Stimulated activated CD4-positive, alpha-beta T cell treated with anti-CD3 and anti-CD28 coated beads, TNF-alpha, amount 100 ng/mL, for 1 hour (primary cell): ENCODE measurements around the gene DKK3.

ENCODE experiments used
- DNase-seq, 3 donors: peaks; one replicate each; pipeline ENCODE4 v3.0.0-alpha.2; 2020; ENCODE audit warnings: low read depth in 3 of 3, low spot score in 1 of 3

Gene DKK3

GRCh38 chr11:12031856-12032544 is 23.6 kb upstream of the DKK3 start:
- no peak for DNase-seq

DNA sequence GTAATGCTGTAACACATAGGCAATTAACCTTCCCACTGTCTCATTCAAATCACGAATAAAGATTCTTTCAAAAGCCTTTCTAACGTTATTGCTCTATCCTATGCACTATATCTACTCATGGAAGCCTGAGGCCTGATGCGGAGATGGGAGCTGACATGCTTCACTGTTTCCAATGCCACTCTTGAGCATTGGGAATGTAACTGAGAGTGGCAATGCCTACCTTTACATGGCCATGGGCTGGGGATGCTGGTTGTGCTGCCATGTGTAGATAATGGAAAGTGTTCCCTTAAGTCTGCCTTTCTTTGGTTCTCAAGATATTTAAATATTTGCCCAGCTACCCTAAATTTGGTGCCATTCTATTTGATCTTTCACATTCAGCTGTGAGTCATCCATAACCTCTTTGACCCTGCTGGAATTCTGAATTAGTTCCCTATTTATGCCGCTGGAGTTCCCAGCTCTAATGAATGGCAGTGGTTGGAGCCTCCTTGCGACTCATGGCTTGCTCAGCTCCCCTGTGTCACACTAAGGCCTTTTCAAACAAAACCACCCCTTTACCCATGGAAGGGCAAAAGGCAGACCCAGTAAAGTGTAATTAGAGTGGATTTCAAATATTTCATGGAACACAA is 21.4 kb upstream of the DKK3 start:
- no peak for DNase-seq

DNA sequence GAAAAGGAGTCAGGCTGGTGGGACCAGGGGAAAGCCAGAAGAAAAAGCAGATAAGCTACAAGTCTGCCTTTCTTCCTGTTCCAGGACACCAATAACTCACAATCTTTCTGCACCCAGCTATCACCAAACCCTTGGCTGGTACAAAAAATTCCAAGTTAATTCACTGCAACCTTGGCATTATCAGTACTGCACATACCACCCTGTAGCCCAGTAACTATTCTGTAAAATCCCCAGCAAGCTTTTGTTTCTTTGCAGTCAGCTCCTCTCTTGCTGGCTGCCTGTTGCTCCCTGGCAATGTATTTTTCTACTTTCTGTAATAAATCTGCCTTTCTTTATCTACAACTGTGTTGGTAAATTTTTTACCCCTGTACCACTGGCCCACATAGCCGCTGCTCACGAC is 20.7 kb upstream of the DKK3 start:
- no peak for DNase-seq

DNA sequence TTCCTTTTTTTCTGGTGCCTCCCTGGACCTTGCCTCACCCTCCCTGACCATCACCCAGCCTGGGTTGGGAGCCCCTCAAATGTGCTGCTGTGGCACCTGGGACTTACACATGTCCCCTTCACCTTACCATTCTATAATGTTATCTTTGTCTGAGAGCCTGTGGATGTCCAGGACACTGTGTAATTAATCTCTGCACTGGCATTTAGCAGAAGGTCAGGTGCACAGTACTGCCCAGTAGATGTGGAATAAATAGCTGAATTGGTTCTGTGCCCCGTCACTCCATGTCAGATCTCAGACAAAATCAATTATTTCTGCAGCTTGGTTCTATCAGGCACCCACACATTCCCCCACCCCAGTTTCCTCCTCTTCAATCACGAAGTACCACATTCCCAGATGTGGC is 19.9 kb upstream of the DKK3 start:
- DNase-seq: no peak

GRCh38 chr11:12026331-12027211 is 18.1 kb upstream of the DKK3 start:
- DNase-seq: no peak

- DNase-seq: no peak
Measured at GRCh38 chr11:12024254-12024926, 16.0 kb upstream of the DKK3 start.

- no peak for DNase-seq
Measured at GRCh38 chr11:12023015-12023414, 14.6 kb upstream of the DKK3 start.

DNA sequence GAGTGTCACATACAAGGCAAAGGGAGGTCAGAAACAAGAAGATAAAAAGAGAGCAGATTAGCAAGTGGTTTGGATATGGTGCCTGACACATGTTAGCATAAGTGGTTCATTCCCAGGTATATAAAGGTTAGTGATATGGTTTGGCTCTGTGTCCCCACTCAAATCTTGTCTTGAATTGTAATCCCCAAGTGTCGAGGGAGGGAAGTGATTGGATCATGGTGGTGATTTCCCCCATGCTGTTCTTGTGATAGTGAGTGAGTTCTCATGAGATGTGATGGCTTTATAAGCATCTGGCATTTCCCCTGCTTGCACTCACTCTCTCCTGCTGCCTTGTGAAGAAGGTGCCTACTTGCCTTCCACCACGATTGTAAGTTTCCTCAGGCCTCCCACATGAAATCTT is 12.1 kb upstream of the DKK3 start:
- DNase-seq: no peak

- DNase-seq: no peak
Measured at GRCh38 chr11:12019866-12020416, 11.5 kb upstream of the DKK3 start.

- DNase-seq: no peak
Measured at GRCh38 chr11:12019337-12019736, 10.9 kb upstream of the DKK3 start.

- DNase-seq: no peak
Measured at GRCh38 chr11:12017865-12018453, 9.5 kb upstream of the DKK3 start.

- no peak for DNase-seq
Measured at GRCh38 chr11:12017243-12017678, 8.8 kb upstream of the DKK3 start.

DNA sequence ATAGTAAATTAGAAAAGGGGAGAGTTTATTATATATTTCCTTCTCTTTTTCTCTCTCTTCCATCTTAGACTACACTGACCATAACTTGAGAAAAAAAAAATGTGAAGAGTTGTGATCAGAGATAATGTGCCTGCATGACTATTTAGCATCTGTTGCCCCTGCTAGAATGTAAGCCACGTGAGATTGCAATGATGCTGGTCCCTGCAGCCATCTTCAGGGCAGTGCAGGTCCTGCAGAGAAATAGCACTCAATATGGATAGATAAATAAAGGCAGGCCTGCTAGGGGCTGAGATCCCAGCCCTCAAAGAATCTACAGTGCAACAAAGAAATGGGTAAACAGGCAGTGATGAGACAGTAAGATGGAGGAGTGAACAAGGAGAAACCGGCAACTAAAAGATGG is 7.8 kb upstream of the DKK3 start:
- DNase-seq: no peak

- DNase-seq: no peak
Measured at GRCh38 chr11:12015486-12015885, 7.1 kb upstream of the DKK3 start.

- DNase-seq: no peak
Measured at GRCh38 chr11:12013781-12014180, 5.4 kb upstream of the DKK3 start.

- no peak for DNase-seq
Measured at GRCh38 chr11:12009617-12010321, 1.3 kb upstream of the DKK3 start.

- no peak for DNase-seq
Measured at GRCh38 chr11:12008790-12009616, 577 bp upstream of the DKK3 start.

GRCh38 chr11:12007230-12007593 is 1.2 kb downstream of the DKK3 start:
- DNase-seq: no peak

- no peak for DNase-seq
Measured at GRCh38 chr11:12006552-12007229, 1.7 kb downstream of the DKK3 start.
